GM21447 (cell line): ENCODE measurements around the gene SPACA7.

Experiments used
- ATAC-seq: cut with Tn5 transposase; IDR thresholded peaks from one replicate; pipeline ENCODE4 v1.9.1; 2021; ENCODE audit not compliant: unreplicated experiment

SPACA7 gene

GRCh38 chr13:112446867-112447266 is 70.7 kb downstream of the SPACA7 start:
- no peak for ATAC-seq

GRCh38 chr13:112447306-112447705 is 71.2 kb downstream of the SPACA7 start:
- ATAC-seq = no peak

- no peak for ATAC-seq
These were observed 71.8 kb downstream of the SPACA7 start for GRCh38 chr13:112447761-112448603.

GRCh38 chr13:112448621-112449544 is 72.7 kb downstream of the SPACA7 start:
- ATAC-seq = no peak

- no peak for ATAC-seq
These were observed 73.4 kb downstream of the SPACA7 start for GRCh38 chr13:112449545-112449930.

- no peak for ATAC-seq
These were observed 74.2 kb downstream of the SPACA7 start for GRCh38 chr13:112450118-112450903.

GRCh38 chr13:112450904-112451240 is 74.7 kb downstream of the SPACA7 start:
- no peak for ATAC-seq

- ATAC-seq = no peak
These were observed 75.6 kb downstream of the SPACA7 start for GRCh38 chr13:112451512-112452379.

- no peak for ATAC-seq
These were observed 76.4 kb downstream of the SPACA7 start for GRCh38 chr13:112452380-112453206.

GRCh38 chr13:112453207-112453829 is 77.2 kb downstream of the SPACA7 start:
- ATAC-seq = no peak

- no peak for ATAC-seq
These were observed 77.9 kb downstream of the SPACA7 start for GRCh38 chr13:112453874-112454647.

GRCh38 chr13:112454648-112455334 is 78.6 kb downstream of the SPACA7 start:
- ATAC-seq = no peak

- ATAC-seq = no peak
These were observed 79.4 kb downstream of the SPACA7 start for GRCh38 chr13:112455476-112456059.

GRCh38 chr13:112456138-112457056 is 80.2 kb downstream of the SPACA7 start:
- no peak for ATAC-seq

- ATAC-seq = no peak
These were observed 80.9 kb downstream of the SPACA7 start for GRCh38 chr13:112457081-112457480.

GRCh38 chr13:112457485-112457884 is 81.3 kb downstream of the SPACA7 start:
- ATAC-seq = no peak
